K562 (cell line): ENCODE measurements around the gene PRDM2. TPM values are rescaled to one million over a fixed set of nuclear protein-coding genes. Genes with fewer than 3 reads are reported as not detected.

ENCODE experiments used
- ATAC-seq: fragments of 200-7000 bp; cut with Tn5 transposase; 3 replicates; pipeline ENCODE4 v1.9.1; 2020; ENCODE audit warnings: moderate library complexity
- BruUV-seq: library from RNA; stranded (reverse); fragments of 400-500 nt; replicated peaks from 2 replicates; lab custom pipeline; 2021; lab: Mats Ljungman, UMichigan
- CTCF ChIA-PET: fragments of 300-600 bp; formaldehyde crosslinking; extraction: SDS; loops from one replicate; lab custom pipeline; 2021; ENCODE audit warnings: low intra/inter-chr PET ratio; lab: Yijun Ruan, JAX
- POLR2A ChIA-PET: fragments of 300-600, 350-650 bp; sonication (Branson Sonifier 250); formaldehyde crosslinking; extraction: SDS; loops from one replicate; lab custom pipeline; 2021; ENCODE audit warnings: antibody characterized with exemption, inconsistent platforms; lab: Yijun Ruan, JAX
- DNase-seq, 4 experiments: peaks; one replicate each; pipeline versions ENCODE4 v3.0.0 to v3.0.0-alpha.2; 2011 to 2018; ENCODE audit warnings: low spot score in 3 of 4, mixed read lengths in 3 of 4; ENCODE audit errors: extremely low read depth in 1 of 4
- FAIRE-seq: peaks from 2 replicates; lab custom pipeline; 2011; peaks lifted over from hg19 to GRCh38; lab: Jason Lieb, UNC
- H2AFZ ChIP-seq: 2 replicates; pipeline ENCODE4 v1.6.0; 2011; ENCODE audit warnings: low read depth, low read length, control low read depth, inconsistent platforms
- H3K27ac ChIP-seq: fragments of 200-600 bp; 3 replicates; pipeline ENCODE4 v1.8.0; 2011; ENCODE audit warnings: low read depth, mild to moderate bottlenecking, control low read depth, inconsistent platforms, low read length, moderate library complexity, mixed read lengths; ENCODE audit errors: extremely low read depth
- H3K27me3 ChIP-seq, 2 experiments: fragments of 300-600 bp in 1 of 2; 2 replicates in 1 of 2; 3 replicates in 1 of 2; pipeline versions ENCODE4 v1.6.0 to v1.8.0; 2011; ENCODE audit warnings: inconsistent platforms in 2 of 2, low read length in 2 of 2, mild to moderate bottlenecking in 1 of 2, mixed read lengths in 1 of 2, moderate library complexity in 1 of 2; ENCODE audit not compliant: control insufficient read depth in 2 of 2, insufficient read depth in 2 of 2
- H3K36me3 ChIP-seq: fragments of 300-600 bp; 3 replicates; pipeline ENCODE4 v1.8.0; 2011; ENCODE audit warnings: mild to moderate bottlenecking, low read length, inconsistent platforms; ENCODE audit not compliant: control insufficient read depth, insufficient read depth
- H3K4me1 ChIP-seq, 2 experiments: fragments of 200-600 bp in 1 of 2; replicated peaks in 1 of 2; 2 replicates in 1 of 2; 3 replicates in 1 of 2; pipeline versions ENCODE4 v1.5.1 to v1.8.0; 2011; ENCODE audit warnings: inconsistent platforms in 2 of 2, low read length in 2 of 2, mild to moderate bottlenecking in 1 of 2, mixed read lengths in 1 of 2, moderate library complexity in 1 of 2; ENCODE audit not compliant: control insufficient read depth in 2 of 2, insufficient read depth in 2 of 2
- H3K4me2 ChIP-seq: 2 replicates; pipeline ENCODE4 v1.6.1; 2011; ENCODE audit warnings: low read length, control low read depth, inconsistent platforms, mixed read lengths; ENCODE audit not compliant: insufficient read depth
- H3K4me3 ChIP-seq: fragments of 200-600 bp; sonication (generic), shearing (Covaris generic); 2 replicates; pipeline ENCODE4 v1.5.1; 2016; ENCODE audit warnings: control low read depth, inconsistent platforms
- H3K79me2 ChIP-seq: fragments of 200-600 bp; 3 replicates; pipeline ENCODE4 v1.8.0; 2011; ENCODE audit warnings: low read length, inconsistent platforms; ENCODE audit not compliant: control insufficient read depth, insufficient read depth
- H3K9ac ChIP-seq, 2 experiments: 2 replicates each; pipeline versions ENCODE4 v1.6.0 to v1.6.1; 2011; ENCODE audit warnings: low read depth in 2 of 2, low read length in 2 of 2, control low read depth in 1 of 2, inconsistent platforms in 1 of 2, mild to moderate bottlenecking in 1 of 2, mixed read lengths in 1 of 2; ENCODE audit not compliant: insufficient read depth in 1 of 2
- H3K9me1 ChIP-seq: one replicate; pipeline ENCODE4 v1.6.0; 2011; ENCODE audit warnings: inconsistent platforms, mild to moderate bottlenecking, low read length, moderate library complexity; ENCODE audit not compliant: control insufficient read depth, insufficient read depth
- H3K9me3 ChIP-seq: replicated peaks from 2 replicates; pipeline ENCODE4 v1.5.1; 2011; ENCODE audit warnings: low read depth, low read length, inconsistent platforms; ENCODE audit not compliant: control insufficient read depth, insufficient read depth
- H4K20me1 ChIP-seq: replicated peaks from 2 replicates; pipeline ENCODE4 v1.6.1; 2011; ENCODE audit warnings: low read length, inconsistent platforms, mixed read lengths; ENCODE audit not compliant: control insufficient read depth, insufficient read depth
- KAT7 ChIP-seq: sonication (generic); formaldehyde crosslinking; IDR thresholded peaks from 2 replicates; pipeline ENCODE4 v1.8.0; 2022; ENCODE audit warnings: missing genetic modification reagents, mild to moderate bottlenecking, borderline replicate concordance
- MYC ChIP-seq, 2 experiments: fragments of 250-450 bp in 1 of 2; sonication (Bioruptor Pico) in 1 of 2; IDR thresholded peaks; 2 replicates each; pipeline versions ENCODE4 v1.5.1 to v1.6.1; 2012 to 2021; ENCODE audit warnings: low read depth in 2 of 2, borderline replicate concordance in 1 of 2, improper control_type of control experiment in 1 of 2, low read length in 1 of 2, mild to moderate bottlenecking in 1 of 2, moderate library complexity in 1 of 2
- MYNN ChIP-seq, 2 experiments: sonication (generic); formaldehyde crosslinking in 1 of 2; IDR thresholded peaks; 2 replicates each; pipeline versions ENCODE4 v1.5.0 to v1.6.1; 2016 to 2020; ENCODE audit warnings: antibody characterized with exemption in 1 of 2, missing genetic modification reagents in 1 of 2
- PHF8 ChIP-seq: fragments of 200-600 bp; sonication (generic); IDR thresholded peaks from 2 replicates; pipeline ENCODE4 v1.6.1; 2012; ENCODE audit warnings: mixed run types, mild to moderate bottlenecking, inconsistent platforms, low read length, moderate library complexity, borderline replicate concordance
- RFX7 ChIP-seq: fragments of 250-450 bp; sonication (Bioruptor Pico); IDR thresholded peaks from 2 replicates; pipeline ENCODE4 v1.5.1; 2021; ENCODE audit warnings: mild to moderate bottlenecking
- ZBTB7A ChIP-seq: IDR thresholded peaks from 2 replicates; pipeline ENCODE4 v1.6.1; 2011; ENCODE audit warnings: low read depth, mild to moderate bottlenecking, low read length, moderate library complexity, borderline replicate concordance; ENCODE audit not compliant: control insufficient read depth
- ZNF212 ChIP-seq: fragments of 450-650 bp; formaldehyde crosslinking; IDR thresholded peaks from 2 replicates; pipeline ENCODE4 v1.4.0; 2020; ENCODE audit warnings: mild to moderate bottlenecking
- ZNF75A ChIP-seq: fragments of 450-650 bp; formaldehyde crosslinking; IDR thresholded peaks from 2 replicates; pipeline ENCODE4 v1.4.0; 2020; ENCODE audit warnings: mild to moderate bottlenecking
- WGBS: fragments of 100-300 bp; shearing (Covaris generic); methylation state at CpG from one replicate; pipeline ENCODE4 v1.1.6; 2016; ENCODE audit warnings: low coverage, mixed read lengths; ENCODE audit not compliant: insufficient coverage; ENCODE audit errors: missing lambda C conversion rate; 5-methylcytosine and 5-hydroxymethylcytosine counted together
- in situ Hi-C: fragments of 300-500 bp; cut with MboI; formaldehyde crosslinking; loops from 4 replicates; pipeline ENCODE4 v1.15.0; 2018; ENCODE audit warnings: inconsistent platforms, mixed read lengths
- intact Hi-C: fragments of 100-400 bp; cut with micrococcal nuclease; formaldehyde crosslinking; loops from 2 replicates; pipeline ENCODE4 v1.14.2; 2022
- polyA plus RNA-seq, 8 experiments: library from polyadenylated mRNA; depleted of rRNA in 4 of 8; stranded (reverse) in 5 of 8; unstranded in 3 of 8; fragments of >200 nt; fragmentation: Nextera tagmentation in 2 of 8; fragmentation: Illumina TruSeq in 1 of 8; extraction: Ambion mirVana in 2 of 8; extraction: Trizol in 1 of 8; gene quantifications; 2 replicates each; pipeline versions ENCODE4 v1.2.1 to v1.2.3, GENCODE V29; 2011 to 2014; ENCODE audit warnings: inconsistent platforms in 1 of 8, missing spikeins in 1 of 8
- total RNA-seq, 7 experiments: library from RNA; depleted of rRNA in 6 of 7; stranded (reverse); fragments of >200 nt in 6 of 7; fragmentation: Illumina TruSeq in 2 of 7; extraction: Trizol in 2 of 7; gene quantifications; 2 replicates each; pipeline versions ENCODE4 v1.2.1 to v1.2.3, GENCODE V29; 2011 to 2021; ENCODE audit warnings: low replicate concordance in 1 of 7
- TF ChIP-seq, protein P1 (sequence below): fragments of 250-450 bp; sonication (Bioruptor Pico); IDR thresholded peaks from 2 replicates; pipeline ENCODE4 v1.5.1; 2021; ENCODE audit warnings: mild to moderate bottlenecking
- TF ChIP-seq, protein P2 (sequence below): sonication (generic); formaldehyde crosslinking; IDR thresholded peaks from 2 replicates; pipeline ENCODE4 v1.8.1; 2022; ENCODE audit warnings: missing genetic modification reagents

The PRDM2 gene
- total and polyA plus RNA-seq, 9 of the 15 experiments (the other 6 are each of a cell fraction or from before 2014, with no cell fraction given) = 5.4 to 27.6 (median 12.5) TPM

DNA sequence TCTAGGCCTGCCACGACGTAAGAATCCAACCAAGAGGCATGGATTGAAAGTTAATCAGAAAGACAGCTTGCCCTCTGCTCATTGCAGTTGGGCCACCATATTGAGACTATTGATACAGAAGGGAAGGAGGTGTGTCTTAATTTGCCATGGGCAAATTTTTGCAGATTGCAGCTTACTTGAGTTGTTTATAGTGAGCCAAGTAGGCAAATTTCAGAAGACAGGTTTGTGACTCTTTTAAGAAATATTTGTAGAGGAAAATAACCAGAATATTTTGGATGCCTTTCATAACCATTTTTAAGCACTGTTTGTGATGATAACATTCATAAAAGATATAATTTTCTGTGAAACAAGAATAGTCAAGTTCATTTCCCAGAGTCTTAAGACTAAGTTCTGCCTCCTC is 74.1 kb downstream of the PRDM2 start:
- in situ Hi-C loops = no loop called here
- Histone ChIP-seq H3K4me1 (no peaks in the 10 kb centered on the region), H4K20me1 (peaks cover 20% of the 10 kb centered on the region; the same call in 1 of the 2 replicates), H3K9me3 (no peaks in the 10 kb centered on the region), H3K9ac (no peak overlapping the region)
- TF ChIP-seq ZNF75A (CRISPR knock-in tag) (no peak), KAT7 (CRISPR knock-in tag) (no peak), MYNN (IDR thresholded peaks at IDR 0.05) (no peak), MYNN (CRISPR knock-in tag; IDR thresholded peaks at IDR 0.05) (no peak), MYC (IDR thresholded peaks at IDR 0.05; ENCODE audit: low read depth, low read length) (no peak), MYC (CRISPR knock-in tag; IDR thresholded peaks at IDR 0.05; ENCODE audit: borderline replicate concordance, low read depth) (no peak), ZNF212 (CRISPR knock-in tag) (no peak), ZBTB7A (no peak), RFX7 (CRISPR knock-in tag) (no peak), PHF8 (no peak)
- TF ChIP-seq, protein P1, sequence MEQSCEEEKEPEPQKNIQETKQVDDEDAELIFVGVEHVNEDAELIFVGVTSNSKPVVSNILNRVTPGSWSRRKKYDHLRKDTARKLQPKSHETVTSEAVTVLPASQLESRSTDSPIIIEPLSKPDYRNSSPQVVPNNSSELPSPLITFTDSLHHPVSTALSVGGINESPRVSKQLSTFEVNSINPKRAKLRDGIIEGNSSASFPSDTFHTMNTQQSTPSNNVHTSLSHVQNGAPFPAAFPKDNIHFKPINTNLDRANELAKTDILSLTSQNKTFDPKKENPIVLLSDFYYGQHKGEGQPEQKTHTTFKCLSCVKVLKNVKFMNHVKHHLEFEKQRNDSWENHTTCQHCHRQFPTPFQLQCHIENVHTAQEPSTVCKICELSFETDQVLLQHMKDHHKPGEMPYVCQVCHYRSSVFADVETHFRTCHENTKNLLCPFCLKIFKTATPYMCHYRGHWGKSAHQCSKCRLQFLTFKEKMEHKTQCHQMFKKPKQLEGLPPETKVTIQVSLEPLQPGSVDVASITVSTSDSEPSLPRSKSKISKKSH (CRISPR knock-in tag) = no peak
- TF ChIP-seq, protein P2, sequence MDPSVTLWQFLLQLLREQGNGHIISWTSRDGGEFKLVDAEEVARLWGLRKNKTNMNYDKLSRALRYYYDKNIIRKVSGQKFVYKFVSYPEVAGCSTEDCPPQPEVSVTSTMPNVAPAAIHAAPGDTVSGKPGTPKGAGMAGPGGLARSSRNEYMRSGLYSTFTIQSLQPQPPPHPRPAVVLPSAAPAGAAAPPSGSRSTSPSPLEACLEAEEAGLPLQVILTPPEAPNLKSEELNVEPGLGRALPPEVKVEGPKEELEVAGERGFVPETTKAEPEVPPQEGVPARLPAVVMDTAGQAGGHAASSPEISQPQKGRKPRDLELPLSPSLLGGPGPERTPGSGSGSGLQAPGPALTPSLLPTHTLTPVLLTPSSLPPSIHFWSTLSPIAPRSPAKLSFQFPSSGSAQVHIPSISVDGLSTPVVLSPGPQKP (CRISPR knock-in tag) = no peak
- TF ChIP-seq, all 486 proteins: peak for 0
- CTCF ChIA-PET = no interaction called here
- whole genome bisulfite sequencing = 93% methylated on average over 2 of the region's 2 CpGs
- Histone ChIP-seq H3K4me3 (no peak overlapping the region), H3K27ac (no peak overlapping the region), H3K36me3 (peaks cover 56% of the 10 kb centered on the region), H2AFZ (no peak overlapping the region), H3K4me2 (no peak overlapping the region), H3K79me2 (peaks cover 41% of the 10 kb centered on the region), H3K9me1 (no peaks in the 10 kb centered on the region), H3K27me3 (no peaks in the 10 kb centered on the region)
- POLR2A ChIA-PET = no interaction called here
- ATAC-seq (no peak), FAIRE-seq (no peak), DNase-seq (no peak)
- BruUV-seq = no TSS peak
- intact Hi-C loops = no loop called here
